22Rv1 (cell line): Measurements from ENCODE around the gene PODXL.

Experiments used
- CTCF ChIP-seq: fragments of 450-650 bp; IDR thresholded peaks from 2 replicates; pipeline ENCODE4 v1.5.1; 2017; ENCODE audit warnings: mild to moderate bottlenecking
- ZFX ChIP-seq: fragments of 450-650 bp; IDR thresholded peaks from 2 replicates; pipeline ENCODE4 v1.6.1; 2017; ENCODE audit warnings: antibody characterized with exemption, borderline replicate concordance

DNA sequence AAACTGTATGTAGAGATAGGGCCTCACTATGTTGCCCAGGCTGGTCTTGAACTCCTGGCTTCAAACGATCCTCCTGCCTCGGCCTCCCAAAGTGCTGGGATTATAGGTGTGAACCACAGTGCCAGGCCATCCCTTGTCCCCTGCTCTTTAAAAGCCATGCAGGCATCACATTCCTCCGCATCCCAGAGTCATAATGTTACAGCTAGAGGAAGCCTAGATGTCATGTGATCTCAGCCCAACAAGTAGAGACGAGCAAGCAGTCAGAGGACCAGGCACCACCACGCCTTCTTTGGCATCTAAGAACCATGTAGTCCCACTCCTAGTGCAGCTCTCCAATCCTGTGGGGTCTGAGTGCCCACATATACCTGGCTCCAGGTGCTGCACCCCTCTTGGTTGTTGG, 13.1 kb downstream of the PODXL start:
- TF ChIP-seq CTCF (no peak), ZFX (no peak)
